Endothelial cell of umbilical vein (primary cell): ENCODE results near the gene SLC23A1. TPM values are rescaled to one million over a fixed set of nuclear protein-coding genes. Genes with fewer than 3 reads are reported as not detected.

Experiments
- BruUV-seq: library from RNA; stranded (reverse); fragments of 400-500 nt; replicated peaks from 2 replicates; lab custom pipeline; 2021; lab: Mats Ljungman, UMichigan
- CTCF ChIA-PET: fragments of 300-600, 350-600 bp; sonication (Branson Sonifier 250); formaldehyde crosslinking; loops from one replicate; lab custom pipeline; 2021; ENCODE audit warnings: antibody characterized with exemption, inconsistent platforms; lab: Charles Lee
- POLR2A ChIA-PET: fragments of 300-600, 350-600 bp; sonication (Branson Sonifier 250); formaldehyde crosslinking; loops from one replicate; lab custom pipeline; 2021; ENCODE audit warnings: antibody characterized with exemption, inconsistent platforms; lab: Charles Lee
- DNase-seq: peaks from one replicate; pipeline ENCODE4 v3.0.0-alpha.2; 2011; ENCODE audit warnings: low read depth, low spot score
- FAIRE-seq: peaks from 2 replicates; lab custom pipeline; 2011; peaks lifted over from hg19 to GRCh38; lab: Jason Lieb, UNC
- H2AFZ ChIP-seq: 2 replicates; pipeline ENCODE4 v1.6.0; 2012; ENCODE audit warnings: low read depth, low read length, control low read depth, inconsistent platforms
- H3K27ac ChIP-seq: 2 replicates; pipeline ENCODE4 v1.5.1; 2011; ENCODE audit warnings: low read depth, mild to moderate bottlenecking, control low read depth, low read length, moderate library complexity; ENCODE audit not compliant: insufficient read depth
- H3K27me3 ChIP-seq, 2 experiments: 2 replicates each; pipeline versions ENCODE4 v1.6.0 to v1.6.1; 2011; ENCODE audit warnings: low read length in 2 of 2, mixed read lengths in 1 of 2; ENCODE audit not compliant: control insufficient read depth in 2 of 2, insufficient read depth in 2 of 2
- H3K36me3 ChIP-seq, 2 experiments: 2 replicates in 1 of 2; 3 replicates in 1 of 2; pipeline ENCODE4 v1.5.1; 2011; ENCODE audit warnings: low read length in 2 of 2, mild to moderate bottlenecking in 1 of 2, moderate library complexity in 1 of 2; ENCODE audit not compliant: control insufficient read depth in 2 of 2, insufficient read depth in 2 of 2; ENCODE audit errors: extremely low read depth in 1 of 2
- H3K4me1 ChIP-seq: 3 replicates; pipeline ENCODE4 v1.5.1; 2011; ENCODE audit warnings: mild to moderate bottlenecking, low read length; ENCODE audit not compliant: control insufficient read depth, insufficient read depth; ENCODE audit errors: extremely low read depth
- H3K4me2 ChIP-seq: 2 replicates; pipeline ENCODE4 v1.6.1; 2011; ENCODE audit warnings: low read length, control low read depth, mixed read lengths; ENCODE audit not compliant: insufficient read depth
- H3K4me3 ChIP-seq, 3 experiments: fragments of 200-600 bp in 1 of 3; sonication (generic), shearing (Covaris generic) in 1 of 3; replicated peaks in 1 of 3; 2 replicates each; pipeline ENCODE4 v1.5.1; 2011 to 2016; ENCODE audit warnings: control low read depth in 3 of 3, low read length in 3 of 3, mild to moderate bottlenecking in 2 of 3, inconsistent platforms in 1 of 3, low read depth in 1 of 3, moderate library complexity in 1 of 3; ENCODE audit not compliant: insufficient read depth in 1 of 3
- H3K79me2 ChIP-seq: 2 replicates; pipeline ENCODE4 v1.6.0; 2012; ENCODE audit warnings: low read length, inconsistent platforms; ENCODE audit not compliant: control insufficient read depth, insufficient read depth
- H3K9ac ChIP-seq: replicated peaks from 2 replicates; pipeline ENCODE3; 2011; ENCODE audit warnings: low read length, control low read depth; ENCODE audit not compliant: insufficient read depth; ENCODE audit errors: extremely low read depth
- H3K9me1 ChIP-seq: replicated peaks from 3 replicates; pipeline ENCODE4 v1.6.0; 2011; ENCODE audit warnings: mild to moderate bottlenecking, low read length; ENCODE audit not compliant: control insufficient read depth, insufficient read depth; ENCODE audit errors: extremely low read depth
- H3K9me3 ChIP-seq: replicated peaks from 2 replicates; pipeline ENCODE4 v1.5.1; 2012; ENCODE audit warnings: low read length, inconsistent platforms; ENCODE audit not compliant: control insufficient read depth, insufficient read depth
- H4K20me1 ChIP-seq: replicated peaks from 2 replicates; pipeline ENCODE3; 2011; ENCODE audit warnings: mild to moderate bottlenecking, low read length; ENCODE audit not compliant: control insufficient read depth, insufficient read depth; ENCODE audit errors: extremely low read depth
- CTCF ChIP-seq, 2 donors: IDR thresholded peaks; 1 replicate in 1 of 2; 2 replicates in 1 of 2; pipeline ENCODE4 v1.5.1; 2011; ENCODE audit warnings: low read length in 2 of 2, mild to moderate bottlenecking in 2 of 2, moderate library complexity in 2 of 2, control low read depth in 1 of 2, inconsistent platforms in 1 of 2, low read depth in 1 of 2; ENCODE audit not compliant: insufficient read depth in 1 of 2; ENCODE audit errors: extremely low read depth in 1 of 2
- EZH2 ChIP-seq: IDR thresholded peaks from 2 replicates; pipeline ENCODE4 v1.6.1; 2012; ENCODE audit warnings: borderline replicate concordance, low read depth, mild to moderate bottlenecking, moderate library complexity, low read length, inconsistent platforms; ENCODE audit not compliant: severe bottlenecking
- FOS ChIP-seq: IDR thresholded peaks from 2 replicates; pipeline ENCODE4 v1.6.1; 2011; ENCODE audit warnings: mild to moderate bottlenecking, low read length, moderate library complexity, borderline replicate concordance; ENCODE audit not compliant: insufficient read depth
- JUN ChIP-seq: IDR thresholded peaks from 2 replicates; pipeline ENCODE4 v1.6.1; 2011; ENCODE audit warnings: borderline replicate concordance, low read depth; ENCODE audit not compliant: insufficient read length, insufficient read depth
- dilution Hi-C: fragments of 300-500 bp; cut with MboI; formaldehyde crosslinking; loops from one replicate; pipeline ENCODE4 v1.15.0; 2019; ENCODE audit warnings: low sequenced_read_pairs; ENCODE audit not compliant: extremely low pct_ligation_motif_present
- intact Hi-C: fragments of 100-400 bp; cut with micrococcal nuclease; formaldehyde crosslinking; loops from one replicate; pipeline ENCODE4 v1.10.0; 2022
- polyA plus RNA-seq, 4 experiments: library from polyadenylated mRNA; depleted of rRNA in 3 of 4; stranded (reverse) in 3 of 4; unstranded in 1 of 4; fragments of >200 nt; gene quantifications; 2 replicates each; pipeline versions ENCODE4 v1.2.1 to v1.2.3, GENCODE V29; 2011 to 2012; ENCODE audit warnings: missing spikeins in 1 of 4
- total RNA-seq: library from RNA; stranded (reverse); gene quantifications from 2 replicates; pipeline ENCODE4 v1.2.3, GENCODE V29; 2021

SLC23A1 gene
- total and polyA plus RNA-seq, 2 donors (not counting 3 experiments of a cell fraction or from before 2014, with no cell fraction given): not detected

GRCh38 chr5:139379626-139380449, 3.3 kb downstream of the SLC23A1 start:
- Histone ChIP-seq H4K20me1 (no peaks in the 10 kb centered on the region), H3K9me3 (no peaks in the 10 kb centered on the region), H3K4me2 (no peak overlapping the region), H3K9ac (no peak overlapping the region), H3K9me1 (no peaks in the 10 kb centered on the region), H3K27me3 (no peaks in the 10 kb centered on the region), H3K36me3 (no peaks in the 10 kb centered on the region), H2AFZ (no peak overlapping the region), H3K4me3 (no peak overlapping the region), H3K4me1 (no peaks in the 10 kb centered on the region), H3K27ac (no peak overlapping the region), H3K79me2 (no peaks in the 10 kb centered on the region)
- dilution Hi-C loops: no loop called here
- no peak for TF ChIP-seq EZH2
- FAIRE-seq: no peak
- no TSS peak for BruUV-seq
- CTCF ChIA-PET: no interaction called here
- POLR2A ChIA-PET: no interaction called here
- DNase-seq: no peak
- intact Hi-C loops: no loop called here

DNA sequence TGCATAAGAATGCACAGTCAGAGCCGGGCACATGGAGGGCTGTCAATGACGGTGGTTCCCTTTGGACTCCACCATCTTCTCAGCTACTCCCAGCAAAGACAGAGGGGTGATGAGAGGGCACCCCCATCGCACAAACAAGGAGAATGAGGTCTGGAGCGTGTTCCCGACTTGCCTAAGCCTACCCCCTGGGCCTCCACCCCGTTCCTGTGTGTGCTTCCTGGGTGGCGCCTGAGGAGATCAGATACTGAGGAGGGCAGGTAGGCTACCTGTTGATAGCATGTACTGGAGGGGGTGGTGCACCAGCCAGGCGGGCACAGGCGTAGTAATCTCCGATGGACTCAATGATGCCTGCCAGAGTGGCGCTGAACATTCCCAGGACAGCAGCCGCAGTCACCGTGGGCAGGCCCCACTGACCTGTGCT, 4.1 kb downstream of the SLC23A1 start:
- no peak overlapping the region for H3K27ac ChIP-seq
- H3K4me1 ChIP-seq: no peaks in the 10 kb centered on the region
- BruUV-seq: no TSS peak
- no peak overlapping the region for H3K4me3 ChIP-seq
- no peak for TF ChIP-seq FOS
- no peak for TF ChIP-seq EZH2
- TF ChIP-seq JUN: no peak
- TF ChIP-seq CTCF (IDR thresholded peaks at IDR 0.05; ENCODE audit: extremely low read depth in 1 of 2, insufficient read depth in 1 of 2, low read depth in 1 of 2, low read length in 2 of 2): no peak
- ChIA-PET CTCF (no interaction called here), POLR2A (no interaction called here)
- no peak overlapping the region for H2AFZ ChIP-seq
- FAIRE-seq (no peak), DNase-seq (no peak)
- no peaks in the 10 kb centered on the region for H3K9me3 ChIP-seq
- H3K79me2 ChIP-seq: no peaks in the 10 kb centered on the region
- no peak overlapping the region for H3K9ac ChIP-seq
- H4K20me1 ChIP-seq: no peaks in the 10 kb centered on the region
- dilution Hi-C loops (no loop called here), intact Hi-C loops (no loop called here)
- no peak overlapping the region for H3K4me2 ChIP-seq
- H3K36me3 ChIP-seq: peaks cover 0 to 3% of the 10 kb centered on the region in 2 experiments
- no peaks in the 10 kb centered on the region for H3K27me3 ChIP-seq
- no peaks in the 10 kb centered on the region for H3K9me1 ChIP-seq
